Esophagus muscularis mucosa (tissue), 4 donors: ENCODE data around the gene MRM1.

Experiments used
- CTCF ChIP-seq, 3 experiments: fragments of 200-600 bp in 2 of 3; fragments of 450-650 bp in 1 of 3; sonication (generic) in 2 of 3; IDR thresholded peaks; one replicate each; pipeline ENCODE4 v1.5.1; 2017 to 2019; ENCODE audit warnings: antibody characterized with exemption in 3 of 3, mild to moderate bottlenecking in 2 of 3, moderate library complexity in 1 of 3
- EP300 ChIP-seq: sonication (generic); formaldehyde crosslinking; IDR thresholded peaks from one replicate; pipeline ENCODE4 v1.6.1; 2017; ENCODE audit warnings: antibody characterized with exemption
- POLR2A ChIP-seq: fragments of 450-650 bp; IDR thresholded peaks from one replicate; pipeline ENCODE4 v1.6.1; 2017; ENCODE audit warnings: antibody characterized with exemption, moderate library complexity, mild to moderate bottlenecking, low read depth
- POLR2AphosphoS5 ChIP-seq, 2 donors: sonication (generic); formaldehyde crosslinking; IDR thresholded peaks; one replicate each; pipeline ENCODE4 v1.6.1; 2017; ENCODE audit warnings: antibody characterized with exemption in 2 of 2

- TF ChIP-seq POLR2AphosphoS5 (IDR thresholded peaks at IDR 0.05) (no peak), CTCF (IDR thresholded peaks at IDR 0.05) (no peak), POLR2A (no peak), EP300 (no peak)
Observed at GRCh38 chr17:36586138-36586537, 15.2 kb upstream of the MRM1 start.
